HL-60 (cell line): ENCODE data around the gene FIBP.

Experiments used
- DNase-seq, 2 experiments: peaks; one replicate each; pipeline ENCODE4 v3.0.0-alpha.2; 2010 to 2020; ENCODE audit warnings: low read depth in 1 of 2, low spot score in 1 of 2
- H3K27ac ChIP-seq: fragments of 250-450 bp; sonication (Bioruptor Pico); replicated peaks from 2 replicates; pipeline ENCODE4 v1.5.1; 2020; ENCODE audit warnings: mild to moderate bottlenecking, moderate library complexity
- H3K27me3 ChIP-seq: fragments of 250-450 bp; sonication (Bioruptor Pico); 2 replicates; pipeline ENCODE4 v1.5.1; 2021; ENCODE audit warnings: mild to moderate bottlenecking, moderate library complexity; ENCODE audit not compliant: insufficient read depth, poor library complexity, severe bottlenecking
- H3K4me3 ChIP-seq: replicated peaks from 2 replicates; pipeline ENCODE4 v1.5.1; 2011; ENCODE audit warnings: mild to moderate bottlenecking, control low read depth, low read length; ENCODE audit not compliant: insufficient read depth
- GABPA ChIP-seq: IDR thresholded peaks from 2 replicates; pipeline ENCODE4 v1.6.1; 2012; ENCODE audit warnings: low read depth
- POLR2AphosphoS5 ChIP-seq: IDR thresholded peaks from 2 replicates; pipeline ENCODE4 v1.6.1; 2012; ENCODE audit warnings: low read depth
- SPI1 ChIP-seq: IDR thresholded peaks from 2 replicates; pipeline ENCODE4 v1.6.1; 2012; ENCODE audit warnings: low read depth, mild to moderate bottlenecking, borderline replicate concordance
- TF ChIP-seq, protein P1 (sequence below): IDR thresholded peaks from 2 replicates; pipeline ENCODE4 v1.6.1; 2012; ENCODE audit warnings: low read depth; ENCODE audit not compliant: insufficient replicate concordance
- TF ChIP-seq, protein P2 (sequence below): IDR thresholded peaks from one replicate; pipeline ENCODE4 v1.5.1; 2011; ENCODE audit warnings: low read length, control low read depth, inconsistent platforms; ENCODE audit not compliant: insufficient read depth

The FIBP gene

GRCh38 chr11:65857500-65857852 is 30.8 kb downstream of the FIBP start:
- Histone ChIP-seq H3K27me3 (no peaks in the 10 kb centered on the region), H3K4me3 (peak overlapping the region; percentile 91), H3K27ac (peak overlapping the region; percentile 94)
- peak in 1 of 2 experiments; percentile 68 for DNase-seq
- TF ChIP-seq, protein P1, sequence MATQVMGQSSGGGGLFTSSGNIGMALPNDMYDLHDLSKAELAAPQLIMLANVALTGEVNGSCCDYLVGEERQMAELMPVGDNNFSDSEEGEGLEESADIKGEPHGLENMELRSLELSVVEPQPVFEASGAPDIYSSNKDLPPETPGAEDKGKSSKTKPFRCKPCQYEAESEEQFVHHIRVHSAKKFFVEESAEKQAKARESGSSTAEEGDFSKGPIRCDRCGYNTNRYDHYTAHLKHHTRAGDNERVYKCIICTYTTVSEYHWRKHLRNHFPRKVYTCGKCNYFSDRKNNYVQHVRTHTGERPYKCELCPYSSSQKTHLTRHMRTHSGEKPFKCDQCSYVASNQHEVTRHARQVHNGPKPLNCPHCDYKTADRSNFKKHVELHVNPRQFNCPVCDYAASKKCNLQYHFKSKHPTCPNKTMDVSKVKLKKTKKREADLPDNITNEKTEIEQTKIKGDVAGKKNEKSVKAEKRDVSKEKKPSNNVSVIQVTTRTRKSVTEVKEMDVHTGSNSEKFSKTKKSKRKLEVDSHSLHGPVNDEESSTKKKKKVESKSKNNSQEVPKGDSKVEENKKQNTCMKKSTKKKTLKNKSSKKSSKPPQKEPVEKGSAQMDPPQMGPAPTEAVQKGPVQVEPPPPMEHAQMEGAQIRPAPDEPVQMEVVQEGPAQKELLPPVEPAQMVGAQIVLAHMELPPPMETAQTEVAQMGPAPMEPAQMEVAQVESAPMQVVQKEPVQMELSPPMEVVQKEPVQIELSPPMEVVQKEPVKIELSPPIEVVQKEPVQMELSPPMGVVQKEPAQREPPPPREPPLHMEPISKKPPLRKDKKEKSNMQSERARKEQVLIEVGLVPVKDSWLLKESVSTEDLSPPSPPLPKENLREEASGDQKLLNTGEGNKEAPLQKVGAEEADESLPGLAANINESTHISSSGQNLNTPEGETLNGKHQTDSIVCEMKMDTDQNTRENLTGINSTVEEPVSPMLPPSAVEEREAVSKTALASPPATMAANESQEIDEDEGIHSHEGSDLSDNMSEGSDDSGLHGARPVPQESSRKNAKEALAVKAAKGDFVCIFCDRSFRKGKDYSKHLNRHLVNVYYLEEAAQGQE: no peak
- no peak for TF ChIP-seq SPI1
- TF ChIP-seq, protein P2, sequence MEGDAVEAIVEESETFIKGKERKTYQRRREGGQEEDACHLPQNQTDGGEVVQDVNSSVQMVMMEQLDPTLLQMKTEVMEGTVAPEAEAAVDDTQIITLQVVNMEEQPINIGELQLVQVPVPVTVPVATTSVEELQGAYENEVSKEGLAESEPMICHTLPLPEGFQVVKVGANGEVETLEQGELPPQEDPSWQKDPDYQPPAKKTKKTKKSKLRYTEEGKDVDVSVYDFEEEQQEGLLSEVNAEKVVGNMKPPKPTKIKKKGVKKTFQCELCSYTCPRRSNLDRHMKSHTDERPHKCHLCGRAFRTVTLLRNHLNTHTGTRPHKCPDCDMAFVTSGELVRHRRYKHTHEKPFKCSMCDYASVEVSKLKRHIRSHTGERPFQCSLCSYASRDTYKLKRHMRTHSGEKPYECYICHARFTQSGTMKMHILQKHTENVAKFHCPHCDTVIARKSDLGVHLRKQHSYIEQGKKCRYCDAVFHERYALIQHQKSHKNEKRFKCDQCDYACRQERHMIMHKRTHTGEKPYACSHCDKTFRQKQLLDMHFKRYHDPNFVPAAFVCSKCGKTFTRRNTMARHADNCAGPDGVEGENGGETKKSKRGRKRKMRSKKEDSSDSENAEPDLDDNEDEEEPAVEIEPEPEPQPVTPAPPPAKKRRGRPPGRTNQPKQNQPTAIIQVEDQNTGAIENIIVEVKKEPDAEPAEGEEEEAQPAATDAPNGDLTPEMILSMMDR: no peak
- TF ChIP-seq GABPA: no peak
- TF ChIP-seq POLR2AphosphoS5: no peak

DNA sequence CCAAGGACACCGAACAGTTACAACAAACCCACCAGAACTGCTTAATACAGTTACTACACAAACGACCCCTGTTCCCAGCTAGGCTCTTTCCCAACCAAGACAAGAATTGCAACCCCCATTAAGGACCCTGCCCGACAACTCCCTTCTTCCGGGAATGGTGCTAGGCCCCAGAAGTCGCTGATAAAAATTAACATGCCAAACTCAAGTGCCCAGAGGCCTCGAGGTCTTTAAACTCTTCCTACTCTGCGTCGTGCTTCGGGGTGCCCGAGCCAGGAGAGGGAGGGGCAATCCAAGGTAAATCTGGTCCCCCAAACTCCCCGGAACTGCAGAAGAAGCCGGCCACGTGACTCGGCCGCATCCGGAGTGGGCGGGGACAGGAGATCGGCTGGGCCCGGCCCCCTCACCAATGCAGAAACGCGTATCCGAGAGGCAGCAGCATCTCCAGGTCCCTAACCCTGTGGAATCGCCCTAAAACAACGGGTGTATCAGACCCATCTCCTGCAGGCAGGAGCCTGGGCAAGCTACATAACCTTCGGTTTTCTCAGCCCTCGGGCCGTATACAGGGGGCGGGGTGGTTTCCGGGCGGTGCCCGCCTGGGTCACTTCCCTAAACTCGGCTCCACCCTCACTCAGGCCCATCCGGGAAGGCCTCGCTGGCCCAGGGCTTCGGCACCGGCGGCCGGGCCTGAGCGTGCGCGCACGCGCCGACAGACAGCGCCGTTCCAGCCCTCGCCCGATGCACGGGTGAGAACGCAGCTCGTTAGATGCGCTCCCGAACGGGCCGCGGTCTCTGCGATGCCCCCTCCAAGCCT is 31.4 kb downstream of the FIBP start:
- H3K27ac ChIP-seq: peak overlapping the region; percentile 94
- H3K27me3 ChIP-seq: no peaks in the 10 kb centered on the region
- TF ChIP-seq POLR2AphosphoS5 (peak; percentile 59; the same call in 1 of the 2 replicates), GABPA (peak; percentile 43; the same call in 1 of the 2 replicates), SPI1 (peak; percentile 94)
- TF ChIP-seq, protein P1: no peak
- H3K4me3 ChIP-seq: peak overlapping the region; percentile 91
- DNase-seq: peak in 1 of 2 experiments; percentile 87

DNA sequence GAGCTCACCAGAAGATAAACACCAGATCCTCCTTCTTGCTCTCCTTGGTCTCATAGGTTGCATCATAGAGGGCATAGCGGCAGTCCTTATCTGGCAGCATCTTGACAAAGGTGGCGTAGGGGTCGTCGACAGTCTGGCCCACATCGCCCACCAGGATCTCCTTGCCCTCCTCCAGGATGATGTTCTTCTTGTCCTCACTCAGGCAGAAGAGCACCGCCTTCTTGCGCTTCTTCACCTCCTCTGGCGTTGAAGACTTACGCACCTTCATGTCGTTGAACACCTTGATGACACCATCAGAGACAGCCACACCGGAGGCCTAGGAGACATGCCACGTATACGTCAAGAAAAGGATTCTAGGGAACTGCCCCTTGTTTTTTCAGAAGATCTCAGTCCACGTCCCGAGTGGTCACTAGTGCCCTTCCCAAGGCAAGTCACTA is 32.3 kb downstream of the FIBP start:
- H3K27ac ChIP-seq: no peak overlapping the region
- H3K27me3 ChIP-seq: no peaks in the 10 kb centered on the region
- no peak for DNase-seq
- TF ChIP-seq, protein P2: no peak
- TF ChIP-seq, protein P1: no peak
- no peak for TF ChIP-seq POLR2AphosphoS5
- TF ChIP-seq SPI1: no peak
- TF ChIP-seq GABPA: no peak
- peak overlapping the region; percentile 91 for H3K4me3 ChIP-seq
